ENCODE measurements around the gene LTC4S.

The LTC4S gene

Small RNA genes lying within 50 kb of the gene (small RNA-seq; reads per million reads assigned to genes)
- 0 to 0.04 reads per million in 2 experiments for gene MIR1229
